AG09309 (cell line): ENCODE data around the gene APBA1.

Source experiments
- DNase-seq: peaks from one replicate; pipeline ENCODE4 v3.0.0-alpha.2; 2010; ENCODE audit warnings: low read depth
- H3K4me3 ChIP-seq: 2 replicates; pipeline ENCODE4 v1.5.1; 2011; ENCODE audit warnings: mild to moderate bottlenecking, low read depth, low read length, moderate library complexity; ENCODE audit not compliant: control insufficient read depth
- TF ChIP-seq, protein P1 (sequence below): IDR thresholded peaks from 2 replicates; pipeline ENCODE4 v1.5.1; 2011; ENCODE audit warnings: mild to moderate bottlenecking, low read depth, low read length, inconsistent platforms; ENCODE audit not compliant: insufficient read depth, control insufficient read depth; ENCODE audit errors: missing control alignments

APBA1 gene

DNA sequence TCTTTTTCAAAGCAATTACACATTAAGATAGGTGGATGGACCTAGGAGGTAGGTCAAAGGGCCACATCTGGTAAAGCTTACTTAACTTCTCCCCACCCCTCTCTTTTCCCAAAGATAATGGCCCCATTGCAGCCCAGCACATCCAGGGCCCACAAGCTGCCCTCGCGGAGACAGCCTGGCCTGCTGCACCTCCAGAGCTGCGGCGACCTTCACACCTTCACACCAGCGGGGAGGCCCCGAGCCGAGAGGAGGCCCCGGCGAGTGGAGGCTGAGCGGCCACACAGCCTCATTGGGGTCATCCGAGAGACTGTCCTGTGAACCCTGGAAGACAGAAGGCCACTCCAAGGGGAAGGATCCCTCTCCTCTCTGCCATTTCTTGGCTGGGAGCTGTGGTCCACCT, 280.7 kb downstream of the APBA1 start:
- TF ChIP-seq, protein P1, sequence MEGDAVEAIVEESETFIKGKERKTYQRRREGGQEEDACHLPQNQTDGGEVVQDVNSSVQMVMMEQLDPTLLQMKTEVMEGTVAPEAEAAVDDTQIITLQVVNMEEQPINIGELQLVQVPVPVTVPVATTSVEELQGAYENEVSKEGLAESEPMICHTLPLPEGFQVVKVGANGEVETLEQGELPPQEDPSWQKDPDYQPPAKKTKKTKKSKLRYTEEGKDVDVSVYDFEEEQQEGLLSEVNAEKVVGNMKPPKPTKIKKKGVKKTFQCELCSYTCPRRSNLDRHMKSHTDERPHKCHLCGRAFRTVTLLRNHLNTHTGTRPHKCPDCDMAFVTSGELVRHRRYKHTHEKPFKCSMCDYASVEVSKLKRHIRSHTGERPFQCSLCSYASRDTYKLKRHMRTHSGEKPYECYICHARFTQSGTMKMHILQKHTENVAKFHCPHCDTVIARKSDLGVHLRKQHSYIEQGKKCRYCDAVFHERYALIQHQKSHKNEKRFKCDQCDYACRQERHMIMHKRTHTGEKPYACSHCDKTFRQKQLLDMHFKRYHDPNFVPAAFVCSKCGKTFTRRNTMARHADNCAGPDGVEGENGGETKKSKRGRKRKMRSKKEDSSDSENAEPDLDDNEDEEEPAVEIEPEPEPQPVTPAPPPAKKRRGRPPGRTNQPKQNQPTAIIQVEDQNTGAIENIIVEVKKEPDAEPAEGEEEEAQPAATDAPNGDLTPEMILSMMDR = no peak
- no peak overlapping the region for H3K4me3 ChIP-seq
- no peak for DNase-seq

DNA sequence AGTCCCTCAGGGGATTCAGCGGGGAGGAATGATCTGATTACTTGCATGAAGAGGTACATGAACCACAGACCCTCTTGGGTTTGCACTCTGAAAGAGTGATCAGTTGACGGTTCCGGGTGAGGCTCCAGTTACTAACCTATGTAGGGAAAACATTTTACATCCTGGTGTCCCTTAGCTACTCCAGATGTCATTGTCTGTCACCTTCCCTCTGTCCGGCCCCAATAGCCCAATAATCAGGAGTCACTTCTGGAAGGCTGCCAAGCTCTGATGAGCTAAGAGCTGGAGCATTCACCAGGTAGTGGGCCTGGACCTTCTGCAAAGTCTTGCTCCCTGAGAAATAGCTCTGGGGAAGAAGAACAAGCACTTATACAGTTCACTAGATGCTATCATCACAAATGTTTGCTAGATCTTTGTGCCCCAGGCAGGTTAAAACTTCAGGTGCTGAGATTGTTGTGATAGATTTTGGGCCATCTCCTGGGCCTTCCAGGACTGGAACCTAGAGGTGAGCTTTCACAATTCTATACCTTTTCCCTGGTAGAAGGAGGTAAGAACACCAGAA, 282.7 kb downstream of the APBA1 start:
- TF ChIP-seq, protein P1 = no peak
- DNase-seq = no peak
- no peak overlapping the region for H3K4me3 ChIP-seq

DNA sequence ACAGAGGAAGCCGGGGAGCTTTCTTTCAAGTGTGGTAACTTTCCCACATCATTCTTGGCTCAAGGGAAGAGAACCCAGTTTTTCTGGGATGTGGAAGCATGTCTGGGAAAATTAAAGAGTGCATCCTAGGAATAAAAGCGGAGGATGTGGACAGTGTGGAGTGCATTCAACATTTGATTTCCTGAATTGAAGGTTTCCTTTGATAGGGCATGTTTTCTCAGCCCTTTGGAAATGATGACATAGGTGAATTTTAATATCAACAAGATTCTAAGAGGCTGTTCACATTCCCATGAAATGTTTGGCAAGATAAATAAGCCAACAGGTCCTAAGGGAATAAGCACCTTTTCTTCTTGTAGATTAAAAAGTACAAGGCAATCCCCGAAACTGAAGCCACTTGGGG, 283.6 kb downstream of the APBA1 start:
- no peak for DNase-seq
- no peak overlapping the region for H3K4me3 ChIP-seq
- TF ChIP-seq, protein P1 = no peak

DNA sequence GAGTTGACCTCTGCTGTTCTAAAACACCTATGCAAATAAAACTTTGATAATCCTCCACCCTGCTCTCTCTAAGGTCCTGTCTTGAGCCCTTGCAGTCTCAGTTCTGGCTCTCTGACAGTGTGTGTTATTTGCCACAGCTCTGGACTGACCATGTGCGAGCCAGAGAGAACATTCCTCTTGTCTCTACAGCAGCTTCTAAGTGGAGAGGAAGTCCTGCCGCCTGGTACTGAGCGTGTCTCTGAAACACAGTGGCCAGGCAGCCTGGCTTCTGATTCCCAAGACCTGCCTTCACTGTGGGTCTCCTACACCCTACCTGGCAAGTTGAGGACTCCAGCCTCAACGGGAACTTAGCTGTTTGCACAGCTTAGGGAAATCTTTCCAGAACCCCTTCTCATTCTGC, 285.5 kb downstream of the APBA1 start:
- H3K4me3 ChIP-seq = no peak overlapping the region
- TF ChIP-seq, protein P1 = no peak

DNA sequence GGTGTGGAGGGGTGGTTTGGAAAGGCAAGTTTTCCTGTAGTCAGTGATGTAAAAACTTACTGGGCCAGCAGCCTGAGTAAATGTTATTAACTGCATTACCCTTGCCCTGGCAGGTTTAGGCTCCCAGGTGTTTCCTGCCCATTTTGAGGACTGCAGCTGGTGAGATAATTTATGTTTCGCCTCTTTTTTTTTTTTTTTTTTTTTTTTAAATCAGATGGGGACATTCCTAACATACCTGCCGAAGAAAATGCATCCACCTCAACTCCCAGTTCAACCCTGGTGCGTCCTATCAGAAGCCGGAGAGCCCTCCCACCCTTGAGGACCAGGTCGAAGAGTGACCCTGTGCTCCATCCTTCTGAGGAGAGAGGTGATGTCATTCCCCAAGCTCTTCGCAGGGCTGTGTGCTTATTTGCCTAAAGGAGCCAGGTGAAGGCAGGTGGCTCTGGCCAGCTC, 286.6 kb downstream of the APBA1 start:
- no peak for DNase-seq
- no peak overlapping the region for H3K4me3 ChIP-seq
- TF ChIP-seq, protein P1 = no peak

More for the DNA sequence above, 285.5 kb downstream of the APBA1 start:
- DNase-seq = no peak

DNA sequence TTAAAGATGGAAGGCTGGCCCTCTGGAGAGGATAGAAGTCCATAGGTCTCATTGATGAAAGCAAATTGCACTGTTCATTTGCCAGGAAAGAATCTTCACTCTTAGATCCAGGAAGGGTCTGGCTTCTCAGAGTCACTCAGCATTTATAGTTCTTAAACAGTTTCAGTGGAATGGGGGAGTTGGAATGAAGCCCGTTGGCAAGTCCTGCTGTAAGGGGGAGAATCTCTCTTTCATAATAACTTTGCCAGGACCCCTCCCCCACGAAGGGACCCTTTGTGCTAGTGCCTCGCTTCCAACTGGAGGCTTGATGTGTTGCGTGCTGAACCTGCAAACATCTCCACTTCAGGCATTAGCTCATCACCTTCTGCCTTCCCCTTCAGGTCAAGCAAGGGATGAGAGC, 290.0 kb downstream of the APBA1 start:
- no peak overlapping the region for H3K4me3 ChIP-seq
- TF ChIP-seq, protein P1 = no peak
- DNase-seq = no peak
